NB4 (cell line): Measurements from ENCODE around the gene PNKP.

ENCODE experiments used
- CTCF ChIP-seq: IDR thresholded peaks from one replicate; pipeline ENCODE4 v1.5.1; 2012; ENCODE audit warnings: low read depth, low read length
- MYC ChIP-seq: IDR thresholded peaks from 2 replicates; pipeline ENCODE4 v1.6.1; 2011; ENCODE audit warnings: low read depth, low read length

- TF ChIP-seq CTCF = no peak
- TF ChIP-seq MYC = no peak
Observed at GRCh38 chr19:49811328-49811727, 56.0 kb downstream of the PNKP start.
